HEK293 (cell line): Measurements from ENCODE around the gene LLGL2.
A peak's percentile ranks its signal among the peaks of the same experiment; 100 is the strongest.

ENCODE experiments used
- CTCF ChIA-PET: fragments of 350-600 bp; formaldehyde crosslinking; extraction: SDS; loops from one replicate; lab custom pipeline; 2021; ENCODE audit warnings: antibody characterized with exemption; lab: Yijun Ruan, JAX
- POLR2A ChIA-PET: fragments of 300-600 bp; formaldehyde crosslinking; extraction: SDS; loops from one replicate; lab custom pipeline; 2020; ENCODE audit warnings: antibody characterized with exemption, inconsistent platforms; lab: Yijun Ruan, JAX
- H3K27ac ChIP-seq: fragments of 200-500 bp; sonication (Bioruptor generic); 2 replicates; pipeline ENCODE4 v1.5.1; 2014; ENCODE audit warnings: low read depth, low read length, control low read depth, inconsistent platforms; ENCODE audit errors: extremely low read depth
- H3K36me3 ChIP-seq, 2 experiments: fragments of 200-500 bp in 1 of 2; sonication (Bioruptor generic) in 1 of 2; 1 replicate in 1 of 2; 2 replicates in 1 of 2; pipeline ENCODE4 v1.5.1; 2014 to 2017; ENCODE audit warnings: inconsistent platforms in 2 of 2, low read length in 2 of 2; ENCODE audit not compliant: control insufficient read depth in 2 of 2, insufficient read depth in 1 of 2
- H3K4me1 ChIP-seq: fragments of 200-500 bp; sonication (Bioruptor generic); 2 replicates; pipeline ENCODE4 v1.5.1; 2014; ENCODE audit warnings: mild to moderate bottlenecking, low read length, inconsistent platforms; ENCODE audit not compliant: control insufficient read depth, insufficient read depth
- H3K4me3 ChIP-seq: 2 replicates; pipeline ENCODE4 v1.5.1; 2011; ENCODE audit warnings: low read depth, mild to moderate bottlenecking, control low read depth, low read length, moderate library complexity
- H3K9me3 ChIP-seq: fragments of 200-500 bp; sonication (Bioruptor generic); 2 replicates; pipeline ENCODE4 v1.5.1; 2014; ENCODE audit warnings: low read depth, low read length, inconsistent platforms; ENCODE audit not compliant: control insufficient read depth, insufficient read depth
- KLF7 ChIP-seq: fragments of 450-650 bp; formaldehyde crosslinking; IDR thresholded peaks from 2 replicates; pipeline ENCODE4 v1.5.1; 2016; ENCODE audit warnings: missing biosample characterization, missing genetic modification characterization, borderline replicate concordance
- KLF8 ChIP-seq: fragments of 450-650 bp; formaldehyde crosslinking; IDR thresholded peaks from 2 replicates; pipeline ENCODE4 v1.5.1; 2016; ENCODE audit warnings: missing biosample characterization, missing genetic modification characterization
- SP7 ChIP-seq: fragments of 450-650 bp; formaldehyde crosslinking; IDR thresholded peaks from 2 replicates; pipeline ENCODE4 v1.5.1; 2016; ENCODE audit warnings: missing biosample characterization, missing genetic modification characterization
- WT1 ChIP-seq: fragments of 450-650 bp; formaldehyde crosslinking; IDR thresholded peaks from 2 replicates; pipeline ENCODE4 v1.5.1; 2016; ENCODE audit warnings: missing biosample characterization, missing genetic modification characterization
- ZBTB17 ChIP-seq: fragments of 450-650 bp; formaldehyde crosslinking; IDR thresholded peaks from 2 replicates; pipeline ENCODE4 v1.5.1; 2016; ENCODE audit warnings: missing biosample characterization, missing genetic modification characterization
- ZBTB7A ChIP-seq: fragments of 450-650 bp; formaldehyde crosslinking; IDR thresholded peaks from 2 replicates; pipeline ENCODE4 v1.5.1; 2016; ENCODE audit warnings: low read depth, missing biosample characterization, missing genetic modification characterization
- ZIC2 ChIP-seq: fragments of 450-650 bp; formaldehyde crosslinking; IDR thresholded peaks from 2 replicates; pipeline ENCODE4 v1.5.1; 2016; ENCODE audit warnings: missing biosample characterization, missing genetic modification characterization
- ZNF112 ChIP-seq: fragments of 450-650 bp; formaldehyde crosslinking; IDR thresholded peaks from 2 replicates; pipeline ENCODE4 v1.5.0; 2017; ENCODE audit warnings: missing biosample characterization, missing genetic modification characterization
- ZNF138 ChIP-seq: fragments of 450-650 bp; formaldehyde crosslinking; IDR thresholded peaks from 2 replicates; pipeline ENCODE4 v1.5.1; 2016; ENCODE audit warnings: missing biosample characterization, missing genetic modification characterization, borderline replicate concordance
- ZNF16 ChIP-seq: fragments of 450-650 bp; formaldehyde crosslinking; IDR thresholded peaks from 2 replicates; pipeline ENCODE4 v1.5.1; 2016; ENCODE audit warnings: low read depth, missing biosample characterization, missing genetic modification characterization
- ZNF239 ChIP-seq: fragments of 450-650 bp; formaldehyde crosslinking; IDR thresholded peaks from 2 replicates; pipeline ENCODE4 v1.5.1; 2016; ENCODE audit warnings: missing biosample characterization, missing genetic modification characterization
- ZNF311 ChIP-seq: fragments of 450-650 bp; formaldehyde crosslinking; IDR thresholded peaks from 2 replicates; pipeline ENCODE4 v1.5.1; 2017; ENCODE audit warnings: missing biosample characterization, missing genetic modification characterization, borderline replicate concordance
- ZNF350 ChIP-seq: fragments of 450-650 bp; formaldehyde crosslinking; IDR thresholded peaks from 2 replicates; pipeline ENCODE4 v1.5.0; 2017; ENCODE audit warnings: missing biosample characterization, mild to moderate bottlenecking, missing genetic modification characterization
- ZNF521 ChIP-seq: fragments of 450-650 bp; formaldehyde crosslinking; IDR thresholded peaks from 2 replicates; pipeline ENCODE4 v1.5.1; 2017; ENCODE audit warnings: missing biosample characterization, mild to moderate bottlenecking, missing genetic modification characterization
- ZNF830 ChIP-seq: fragments of 450-650 bp; IDR thresholded peaks from 2 replicates; pipeline ENCODE4 v1.5.0; 2018; ENCODE audit warnings: missing biosample characterization, missing genetic modification characterization, low read depth, mild to moderate bottlenecking, moderate library complexity
- TF ChIP-seq, protein P1 (sequence below): fragments of 450-650 bp; formaldehyde crosslinking; IDR thresholded peaks from 2 replicates; pipeline ENCODE4 v1.5.1; 2017; ENCODE audit warnings: missing biosample characterization, missing genetic modification characterization
- TF ChIP-seq, protein P2 (sequence below): fragments of 450-650 bp; formaldehyde crosslinking; conservative IDR thresholded peaks from 2 replicates; pipeline ENCODE4 v1.5.1; 2016; ENCODE audit warnings: low read depth, missing biosample characterization, missing genetic modification characterization
- TF ChIP-seq, protein P3 (sequence below): sonication (generic); formaldehyde crosslinking; IDR thresholded peaks from 2 replicates; pipeline ENCODE4 v1.8.1; 2022; ENCODE audit warnings: mild to moderate bottlenecking, moderate library complexity, missing genetic modification reagents
- TF ChIP-seq, protein P4 (sequence below): fragments of 450-650 bp; formaldehyde crosslinking; IDR thresholded peaks from 2 replicates; pipeline ENCODE4 v1.5.1; 2017; ENCODE audit warnings: missing biosample characterization, missing genetic modification characterization
- TF ChIP-seq, protein P5 (sequence below): fragments of 450-650 bp; formaldehyde crosslinking; IDR thresholded peaks from 2 replicates; pipeline ENCODE4 v1.5.1; 2016; ENCODE audit warnings: missing biosample characterization, missing genetic modification characterization
- TF ChIP-seq, protein P6 (sequence below): fragments of 450-650 bp; formaldehyde crosslinking; IDR thresholded peaks from 2 replicates; pipeline ENCODE4 v1.5.1; 2016; ENCODE audit warnings: missing biosample characterization, missing genetic modification characterization

The LLGL2 gene

DNA sequence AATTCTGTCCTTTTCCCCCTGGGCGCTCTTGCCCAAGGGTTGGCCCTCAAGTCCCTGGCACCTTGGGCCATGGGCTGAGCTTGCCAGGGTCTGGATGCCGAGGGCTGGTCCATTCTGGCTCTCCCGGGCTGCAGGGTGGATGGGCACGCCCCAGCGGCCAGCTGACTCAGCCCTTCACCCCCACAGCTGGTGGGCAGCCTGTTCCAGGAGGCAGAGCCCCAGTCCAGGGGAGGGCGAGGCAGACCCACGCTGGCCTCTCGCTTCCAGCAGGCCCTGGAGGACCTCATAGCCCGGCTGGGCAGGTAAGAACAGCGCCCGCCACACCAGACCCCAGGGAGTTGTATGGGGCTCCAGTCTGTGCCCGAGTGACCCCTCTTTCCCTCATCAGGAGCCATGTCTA lies 77.1 kb downstream of the LLGL2 start (continued):
- TF ChIP-seq ZNF311: no peak
- TF ChIP-seq WT1: no peak
- TF ChIP-seq ZBTB17 (tag by site-specific recombination): no peak
- TF ChIP-seq ZNF138 (tag by site-specific recombination): no peak
- no peak for TF ChIP-seq ZIC2 (tag by site-specific recombination)
- no peak for TF ChIP-seq ZNF16 (tag by site-specific recombination)
- TF ChIP-seq, protein P1, sequence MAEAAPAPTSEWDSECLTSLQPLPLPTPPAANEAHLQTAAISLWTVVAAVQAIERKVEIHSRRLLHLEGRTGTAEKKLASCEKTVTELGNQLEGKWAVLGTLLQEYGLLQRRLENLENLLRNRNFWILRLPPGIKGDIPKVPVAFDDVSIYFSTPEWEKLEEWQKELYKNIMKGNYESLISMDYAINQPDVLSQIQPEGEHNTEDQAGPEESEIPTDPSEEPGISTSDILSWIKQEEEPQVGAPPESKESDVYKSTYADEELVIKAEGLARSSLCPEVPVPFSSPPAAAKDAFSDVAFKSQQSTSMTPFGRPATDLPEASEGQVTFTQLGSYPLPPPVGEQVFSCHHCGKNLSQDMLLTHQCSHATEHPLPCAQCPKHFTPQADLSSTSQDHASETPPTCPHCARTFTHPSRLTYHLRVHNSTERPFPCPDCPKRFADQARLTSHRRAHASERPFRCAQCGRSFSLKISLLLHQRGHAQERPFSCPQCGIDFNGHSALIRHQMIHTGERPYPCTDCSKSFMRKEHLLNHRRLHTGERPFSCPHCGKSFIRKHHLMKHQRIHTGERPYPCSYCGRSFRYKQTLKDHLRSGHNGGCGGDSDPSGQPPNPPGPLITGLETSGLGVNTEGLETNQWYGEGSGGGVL (tag by site-specific recombination): no peak
- no peak for TF ChIP-seq ZNF112 (tag by site-specific recombination)
- TF ChIP-seq ZNF521 (tag by site-specific recombination): no peak
- TF ChIP-seq, protein P2, sequence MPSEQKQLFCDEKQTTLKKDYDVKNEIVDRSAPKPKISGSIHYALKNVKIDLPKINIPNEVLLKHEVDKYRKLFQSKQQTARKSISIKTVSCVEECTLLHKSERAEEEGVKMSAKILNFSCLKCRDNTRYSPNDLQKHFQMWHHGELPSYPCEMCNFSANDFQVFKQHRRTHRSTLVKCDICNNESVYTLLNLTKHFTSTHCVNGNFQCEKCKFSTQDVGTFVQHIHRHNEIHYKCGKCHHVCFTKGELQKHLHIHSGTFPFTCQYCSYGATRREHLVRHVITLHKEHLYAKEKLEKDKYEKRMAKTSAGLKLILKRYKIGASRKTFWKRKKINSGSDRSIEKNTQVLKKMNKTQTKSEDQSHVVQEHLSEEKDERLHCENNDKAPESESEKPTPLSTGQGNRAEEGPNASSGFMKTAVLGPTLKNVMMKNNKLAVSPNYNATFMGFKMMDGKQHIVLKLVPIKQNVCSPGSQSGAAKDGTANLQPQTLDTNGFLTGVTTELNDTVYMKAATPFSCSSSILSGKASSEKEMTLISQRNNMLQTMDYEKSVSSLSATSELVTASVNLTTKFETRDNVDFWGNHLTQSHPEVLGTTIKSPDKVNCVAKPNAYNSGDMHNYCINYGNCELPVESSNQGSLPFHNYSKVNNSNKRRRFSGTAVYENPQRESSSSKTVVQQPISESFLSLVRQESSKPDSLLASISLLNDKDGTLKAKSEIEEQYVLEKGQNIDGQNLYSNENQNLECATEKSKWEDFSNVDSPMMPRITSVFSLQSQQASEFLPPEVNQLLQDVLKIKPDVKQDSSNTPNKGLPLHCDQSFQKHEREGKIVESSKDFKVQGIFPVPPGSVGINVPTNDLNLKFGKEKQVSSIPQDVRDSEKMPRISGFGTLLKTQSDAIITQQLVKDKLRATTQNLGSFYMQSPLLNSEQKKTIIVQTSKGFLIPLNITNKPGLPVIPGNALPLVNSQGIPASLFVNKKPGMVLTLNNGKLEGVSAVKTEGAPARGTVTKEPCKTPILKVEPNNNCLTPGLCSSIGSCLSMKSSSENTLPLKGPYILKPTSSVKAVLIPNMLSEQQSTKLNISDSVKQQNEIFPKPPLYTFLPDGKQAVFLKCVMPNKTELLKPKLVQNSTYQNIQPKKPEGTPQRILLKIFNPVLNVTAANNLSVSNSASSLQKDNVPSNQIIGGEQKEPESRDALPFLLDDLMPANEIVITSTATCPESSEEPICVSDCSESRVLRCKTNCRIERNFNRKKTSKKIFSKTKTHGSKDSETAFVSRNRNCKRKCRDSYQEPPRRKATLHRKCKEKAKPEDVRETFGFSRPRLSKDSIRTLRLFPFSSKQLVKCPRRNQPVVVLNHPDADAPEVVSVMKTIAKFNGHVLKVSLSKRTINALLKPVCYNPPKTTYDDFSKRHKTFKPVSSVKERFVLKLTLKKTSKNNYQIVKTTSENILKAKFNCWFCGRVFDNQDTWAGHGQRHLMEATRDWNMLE (tag by site-specific recombination): no peak

DNA sequence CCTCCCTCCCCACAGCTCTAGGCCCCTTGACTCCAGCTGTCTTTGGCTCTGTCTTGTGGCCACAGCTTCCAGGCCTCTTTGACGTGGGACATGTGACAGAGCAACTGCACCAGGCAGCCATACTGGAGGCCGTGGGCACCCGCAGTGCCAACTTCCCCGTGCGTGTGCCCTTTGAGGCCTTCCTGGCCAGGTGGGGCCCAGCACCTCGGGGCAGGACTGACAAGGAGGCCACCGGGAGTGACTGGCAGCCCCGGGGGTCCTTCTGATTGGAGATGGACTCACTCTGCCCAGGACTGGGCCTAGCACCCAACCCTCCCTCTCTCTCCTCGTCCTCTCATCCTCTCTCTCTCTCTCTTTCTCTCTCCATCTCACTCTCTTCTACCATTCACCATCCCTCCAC lies 77.6 kb downstream of the LLGL2 start:
- POLR2A ChIA-PET: no interaction called here
- Histone ChIP-seq H3K36me3 (no peaks in the 10 kb centered on the region), H3K4me1 (no peaks in the 10 kb centered on the region), H3K27ac (no peak overlapping the region), H3K4me3 (no peak overlapping the region), H3K9me3 (no peaks in the 10 kb centered on the region)
- CTCF ChIA-PET: interaction anchor here (0.7 to 7.9 kb wide), 10 partner anchors 11 to 204 kb away, joined by 3 to 122 read pairs (median 24); partner anchors contain the start of gene SMIM5
- no peak for TF ChIP-seq KLF7 (tag by site-specific recombination)
- TF ChIP-seq ZBTB7A (tag by site-specific recombination): no peak
- TF ChIP-seq ZNF350 (tag by site-specific recombination): no peak
- TF ChIP-seq, protein P3, sequence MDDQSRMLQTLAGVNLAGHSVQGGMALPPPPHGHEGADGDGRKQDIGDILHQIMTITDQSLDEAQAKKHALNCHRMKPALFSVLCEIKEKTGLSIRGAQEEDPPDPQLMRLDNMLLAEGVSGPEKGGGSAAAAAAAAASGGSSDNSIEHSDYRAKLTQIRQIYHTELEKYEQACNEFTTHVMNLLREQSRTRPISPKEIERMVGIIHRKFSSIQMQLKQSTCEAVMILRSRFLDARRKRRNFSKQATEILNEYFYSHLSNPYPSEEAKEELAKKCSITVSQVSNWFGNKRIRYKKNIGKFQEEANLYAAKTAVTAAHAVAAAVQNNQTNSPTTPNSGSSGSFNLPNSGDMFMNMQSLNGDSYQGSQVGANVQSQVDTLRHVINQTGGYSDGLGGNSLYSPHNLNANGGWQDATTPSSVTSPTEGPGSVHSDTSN (CRISPR knock-in tag): no peak
- TF ChIP-seq ZNF239 (tag by site-specific recombination): no peak

DNA sequence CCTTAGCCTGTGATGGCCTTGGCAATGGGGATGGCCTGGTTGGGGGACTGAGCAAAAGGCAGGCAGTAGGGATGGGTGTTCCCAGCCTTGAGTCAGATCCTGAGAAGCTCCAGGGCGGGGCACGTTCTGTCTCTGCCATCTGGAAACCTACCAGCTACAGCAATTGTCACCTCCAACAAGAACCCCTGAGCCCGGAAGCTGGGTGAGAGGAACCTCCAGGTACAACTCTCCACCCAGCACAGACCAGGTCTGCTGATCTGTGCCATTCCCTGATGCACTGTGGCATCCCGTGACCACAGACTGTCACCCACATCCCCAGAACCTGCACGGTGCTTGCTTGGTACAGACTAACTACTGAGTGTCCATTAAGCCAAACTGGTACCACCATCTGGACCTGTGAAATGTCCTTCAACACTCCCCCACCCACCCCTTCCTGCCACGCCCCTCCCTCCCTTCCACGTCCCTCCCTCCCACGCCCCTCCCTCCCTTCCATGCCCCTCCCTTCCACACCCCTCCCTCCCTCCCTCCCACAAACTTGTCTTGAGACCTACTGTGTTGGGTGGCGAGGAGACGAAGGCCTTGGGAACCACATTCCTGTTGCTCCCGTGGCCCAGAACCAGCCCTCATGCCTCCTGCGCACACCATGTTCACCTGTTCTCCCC lies 78.7 kb downstream of the LLGL2 start:
- POLR2A ChIA-PET: interaction anchor here (0.8 to 1.8 kb wide), 2 partner anchors 29 to 176 kb away, joined by 4 to 6 read pairs; partner anchors contain the start of gene SMIM5
- CTCF ChIA-PET: interaction anchor here (0.6 to 7.9 kb wide), 6 partner anchors 10 to 144 kb away, joined by 3 to 102 read pairs (median 4); partner anchors contain the start of gene SMIM5
- no peak overlapping the region for H3K27ac ChIP-seq
- no peak overlapping the region for H3K4me3 ChIP-seq
- no peaks in the 10 kb centered on the region for H3K36me3 ChIP-seq
- no peaks in the 10 kb centered on the region for H3K9me3 ChIP-seq
- no peaks in the 10 kb centered on the region for H3K4me1 ChIP-seq
- TF ChIP-seq KLF8 (tag by site-specific recombination): 0 out of 2 replicates have a peak, but pooled peaks have one; percentile 21
- no peak for TF ChIP-seq SP7
- TF ChIP-seq, protein P4, sequence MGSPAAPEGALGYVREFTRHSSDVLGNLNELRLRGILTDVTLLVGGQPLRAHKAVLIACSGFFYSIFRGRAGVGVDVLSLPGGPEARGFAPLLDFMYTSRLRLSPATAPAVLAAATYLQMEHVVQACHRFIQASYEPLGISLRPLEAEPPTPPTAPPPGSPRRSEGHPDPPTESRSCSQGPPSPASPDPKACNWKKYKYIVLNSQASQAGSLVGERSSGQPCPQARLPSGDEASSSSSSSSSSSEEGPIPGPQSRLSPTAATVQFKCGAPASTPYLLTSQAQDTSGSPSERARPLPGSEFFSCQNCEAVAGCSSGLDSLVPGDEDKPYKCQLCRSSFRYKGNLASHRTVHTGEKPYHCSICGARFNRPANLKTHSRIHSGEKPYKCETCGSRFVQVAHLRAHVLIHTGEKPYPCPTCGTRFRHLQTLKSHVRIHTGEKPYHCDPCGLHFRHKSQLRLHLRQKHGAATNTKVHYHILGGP (tag by site-specific recombination): no peak
- TF ChIP-seq, protein P5, sequence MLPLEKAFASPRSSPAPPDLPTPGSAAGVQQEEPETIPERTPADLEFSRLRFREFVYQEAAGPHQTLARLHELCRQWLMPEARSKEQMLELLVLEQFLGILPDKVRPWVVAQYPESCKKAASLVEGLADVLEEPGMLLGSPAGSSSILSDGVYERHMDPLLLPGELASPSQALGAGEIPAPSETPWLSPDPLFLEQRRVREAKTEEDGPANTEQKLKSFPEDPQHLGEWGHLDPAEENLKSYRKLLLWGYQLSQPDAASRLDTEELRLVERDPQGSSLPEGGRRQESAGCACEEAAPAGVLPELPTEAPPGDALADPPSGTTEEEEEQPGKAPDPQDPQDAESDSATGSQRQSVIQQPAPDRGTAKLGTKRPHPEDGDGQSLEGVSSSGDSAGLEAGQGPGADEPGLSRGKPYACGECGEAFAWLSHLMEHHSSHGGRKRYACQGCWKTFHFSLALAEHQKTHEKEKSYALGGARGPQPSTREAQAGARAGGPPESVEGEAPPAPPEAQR (tag by site-specific recombination): no peak
- TF ChIP-seq, protein P6, sequence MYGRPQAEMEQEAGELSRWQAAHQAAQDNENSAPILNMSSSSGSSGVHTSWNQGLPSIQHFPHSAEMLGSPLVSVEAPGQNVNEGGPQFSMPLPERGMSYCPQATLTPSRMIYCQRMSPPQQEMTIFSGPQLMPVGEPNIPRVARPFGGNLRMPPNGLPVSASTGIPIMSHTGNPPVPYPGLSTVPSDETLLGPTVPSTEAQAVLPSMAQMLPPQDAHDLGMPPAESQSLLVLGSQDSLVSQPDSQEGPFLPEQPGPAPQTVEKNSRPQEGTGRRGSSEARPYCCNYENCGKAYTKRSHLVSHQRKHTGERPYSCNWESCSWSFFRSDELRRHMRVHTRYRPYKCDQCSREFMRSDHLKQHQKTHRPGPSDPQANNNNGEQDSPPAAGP (tag by site-specific recombination): peak; percentile 53; the same call in 1 of the 2 replicates
- TF ChIP-seq ZNF830 (tag by site-specific recombination): no peak
